SKM-1 treated with dmso at 0.1 percent for 144 hours (cell line): ENCODE data around the gene IFITM10.
"Not testable (repeated sequence)": the region's sequence is repeated elsewhere in the genome, so short reads cannot be mapped to it uniquely, and the experiment has no call there.

Experiments
- DNase-seq: peaks from one replicate; lab custom pipeline; 2025; ENCODE audit not compliant: unreplicated experiment; lab: John Stamatoyannopoulos, UW

Gene IFITM10

DNA sequence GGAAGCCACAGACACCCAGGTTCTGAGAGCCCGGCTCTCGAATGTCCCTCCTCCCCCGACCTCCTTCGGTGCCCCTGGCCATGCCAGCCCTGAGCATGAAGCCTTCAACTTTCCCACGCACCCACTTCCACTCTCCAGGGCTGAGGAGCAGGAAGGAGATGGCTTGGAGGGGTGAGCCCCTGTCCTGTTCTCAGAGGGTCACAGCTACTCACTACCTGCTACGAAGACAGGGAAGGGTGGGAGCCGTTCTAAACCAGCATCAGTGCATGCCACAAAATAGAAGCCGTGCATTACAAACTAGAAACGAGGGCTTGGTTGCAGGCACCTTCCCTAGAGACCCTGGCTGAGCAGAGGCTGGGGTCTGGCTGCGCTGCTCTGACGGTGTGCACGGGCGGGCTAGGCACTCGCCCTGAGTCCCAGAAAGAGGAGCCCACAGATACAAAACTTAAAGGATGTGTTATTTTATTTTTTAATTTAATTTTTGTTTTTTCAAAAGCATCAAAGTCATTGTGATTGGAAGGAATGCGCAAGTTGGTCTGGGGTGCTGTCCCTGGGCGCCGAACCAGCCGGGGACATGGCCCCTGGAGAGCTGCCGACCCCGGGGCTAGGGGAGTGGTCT, 57.6 kb downstream of the IFITM10 start:
- no peak for DNase-seq

DNA sequence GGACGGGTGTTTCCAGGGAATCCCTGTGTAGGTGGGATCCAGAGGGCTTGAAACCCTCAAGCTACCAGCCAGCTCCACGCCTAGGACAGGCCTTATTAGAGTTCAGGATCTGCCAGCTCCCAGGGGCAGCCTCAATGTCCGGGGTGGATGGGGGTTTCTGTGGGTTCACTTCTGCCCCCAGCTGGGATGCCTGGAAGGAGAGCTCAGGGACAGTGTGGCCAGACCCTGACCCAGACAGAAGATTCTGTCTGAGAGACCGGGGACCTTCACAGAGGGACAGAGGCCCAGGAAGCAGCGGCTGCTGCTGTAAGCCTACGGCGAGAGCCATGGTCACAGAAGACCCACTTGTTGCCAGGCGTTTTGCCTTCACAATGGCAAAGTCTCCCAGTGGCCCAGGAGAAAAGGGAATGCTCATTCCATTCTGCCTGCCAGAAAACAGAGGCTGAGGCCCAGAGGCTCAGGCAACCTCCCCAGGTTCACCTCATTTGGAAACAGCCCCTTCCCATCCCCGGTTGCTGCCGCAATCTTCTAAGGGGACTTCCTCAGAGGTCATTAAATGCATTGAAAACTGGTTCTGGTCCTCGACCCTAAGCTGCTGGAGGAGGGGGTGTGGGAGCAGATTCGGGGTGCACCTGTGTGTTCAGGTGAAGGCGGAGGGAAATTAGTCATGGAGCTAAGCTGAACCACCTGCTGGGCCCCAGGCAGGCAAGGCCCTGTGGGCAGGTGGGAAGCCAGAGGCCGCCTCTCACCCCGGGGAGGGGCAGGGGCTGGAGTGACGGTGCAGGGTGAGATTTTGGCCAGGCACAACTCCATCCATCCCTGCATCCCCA, 58.3 kb downstream of the IFITM10 start:
- DNase-seq, result no peak

DNA sequence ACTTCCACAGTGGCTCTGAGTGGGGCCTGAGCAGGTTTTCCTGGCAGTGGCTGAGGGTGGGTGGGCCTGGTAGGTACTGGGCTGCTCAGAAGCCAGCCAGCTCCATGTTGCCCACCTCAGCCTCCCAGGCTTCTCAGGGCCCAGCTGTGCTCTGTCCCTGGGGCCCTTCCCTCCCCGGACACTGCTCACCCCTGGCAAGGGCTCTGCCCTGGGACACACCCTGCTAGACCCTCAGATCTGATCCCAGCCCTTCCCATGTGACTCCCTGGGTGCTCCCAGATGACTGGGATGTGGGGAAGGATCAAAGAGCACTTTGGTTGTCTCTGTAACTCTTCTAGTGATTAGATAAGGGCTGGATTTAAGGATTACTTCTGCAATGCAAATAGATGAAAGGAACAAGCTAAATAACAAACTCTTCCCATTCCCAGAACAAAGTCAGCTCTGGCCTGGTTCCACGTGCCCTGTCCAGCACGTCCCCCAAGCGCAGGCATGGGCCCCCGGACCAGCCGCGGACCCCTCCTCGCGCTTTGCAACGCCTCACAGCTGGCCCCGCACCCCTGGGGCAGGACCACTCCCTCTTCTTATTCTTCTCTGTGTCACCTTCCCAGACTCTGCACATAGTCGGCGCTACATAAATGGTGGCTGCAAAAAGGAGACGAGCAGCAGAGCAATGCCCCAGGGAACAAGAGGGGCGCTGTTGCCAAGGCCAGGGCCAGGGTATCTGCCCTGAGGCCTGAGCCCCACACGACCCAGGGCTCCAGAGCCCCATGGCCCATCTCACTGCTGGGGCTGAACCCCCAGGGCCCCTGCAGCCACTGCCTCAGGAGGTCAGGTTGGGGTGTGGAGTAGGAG, 59.1 kb downstream of the IFITM10 start:
- no peak for DNase-seq

DNA sequence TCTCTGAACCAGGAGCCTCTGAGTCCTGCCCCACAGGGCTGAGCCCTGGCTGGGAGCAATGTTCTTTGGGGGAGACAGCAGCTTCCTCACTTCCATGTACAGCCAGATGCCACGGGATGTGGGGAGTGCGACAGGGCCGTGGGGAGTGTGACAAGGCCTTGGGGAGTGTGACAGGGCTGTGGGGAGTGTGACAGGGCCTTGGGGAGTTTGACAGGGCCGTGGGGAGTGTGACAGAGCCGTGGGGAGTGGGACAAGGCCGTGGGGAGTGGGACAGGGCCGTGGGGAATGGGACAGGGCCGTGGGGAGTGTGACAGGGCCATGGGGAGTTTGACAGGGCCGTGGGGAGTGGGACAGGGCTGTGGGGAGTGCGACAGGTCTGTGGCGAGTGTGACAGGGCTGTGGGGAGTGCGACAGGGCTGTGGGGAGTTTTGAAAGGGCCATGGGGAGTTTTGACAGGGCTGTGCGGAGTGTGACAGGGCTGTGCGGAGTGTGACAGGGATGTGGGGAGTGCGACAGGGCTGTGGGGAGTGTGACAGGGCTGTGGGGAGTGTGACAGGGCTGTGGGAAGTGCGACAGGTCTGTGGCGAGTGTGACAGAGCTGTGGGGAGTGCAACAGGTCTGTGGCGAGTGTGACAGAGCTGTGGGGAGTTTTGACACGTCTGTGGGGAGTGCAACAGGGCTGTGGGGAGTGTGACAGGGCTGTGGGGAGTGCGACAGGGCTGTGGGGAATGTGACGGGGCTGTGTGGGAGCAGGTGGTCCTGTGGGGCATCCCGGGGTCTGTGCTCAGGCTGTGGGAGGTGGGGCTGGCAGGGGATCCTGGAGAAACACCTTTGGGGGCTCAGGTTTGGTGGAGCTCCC, 60.0 kb downstream of the IFITM10 start:
- no peak for DNase-seq

DNA sequence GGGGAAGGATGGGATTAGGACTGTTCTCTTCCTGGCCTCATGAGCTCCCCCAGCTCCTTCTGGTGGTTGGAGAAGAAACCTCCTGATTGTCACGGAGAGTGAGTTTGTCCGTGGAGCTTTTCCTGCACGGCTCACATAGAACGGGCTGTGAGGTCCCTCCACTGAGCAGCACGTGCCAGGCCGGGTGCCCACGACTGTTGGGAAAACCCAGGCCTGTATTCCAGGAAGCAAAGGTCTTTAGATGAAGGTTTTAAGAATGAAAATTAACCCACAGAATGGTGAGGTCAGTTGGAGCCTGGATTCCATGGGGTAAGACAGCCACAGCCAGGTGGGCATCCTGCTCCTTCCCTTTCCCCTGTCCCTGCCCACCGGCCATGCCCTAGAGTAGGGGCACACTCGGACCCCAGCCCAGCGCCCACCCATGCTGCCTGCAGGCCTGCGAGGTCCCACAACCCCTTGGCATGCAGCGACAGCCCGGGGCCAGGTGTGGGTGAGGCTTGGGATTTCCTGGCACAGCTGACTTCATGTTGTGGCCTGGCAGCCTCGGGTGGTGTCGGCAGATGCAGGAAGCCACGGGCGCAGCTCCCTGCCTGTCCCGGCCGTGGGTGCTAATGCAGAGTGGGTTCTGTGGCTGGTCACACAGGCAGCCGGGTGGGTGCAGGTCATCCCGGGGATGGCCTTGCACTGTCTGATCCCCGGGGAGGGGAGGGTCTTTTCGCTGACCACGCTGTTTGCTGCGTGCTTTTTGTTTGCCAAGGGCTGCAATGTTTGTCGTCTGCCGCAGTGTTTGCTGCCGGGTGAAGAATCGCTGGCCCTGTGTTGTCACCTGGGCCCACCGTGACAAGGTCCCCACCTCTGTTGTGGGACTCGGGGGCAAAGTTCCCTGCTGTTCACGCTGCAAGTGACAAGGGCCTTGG, 60.9 kb downstream of the IFITM10 start:
- DNase-seq, result not testable (repeated sequence)

DNA sequence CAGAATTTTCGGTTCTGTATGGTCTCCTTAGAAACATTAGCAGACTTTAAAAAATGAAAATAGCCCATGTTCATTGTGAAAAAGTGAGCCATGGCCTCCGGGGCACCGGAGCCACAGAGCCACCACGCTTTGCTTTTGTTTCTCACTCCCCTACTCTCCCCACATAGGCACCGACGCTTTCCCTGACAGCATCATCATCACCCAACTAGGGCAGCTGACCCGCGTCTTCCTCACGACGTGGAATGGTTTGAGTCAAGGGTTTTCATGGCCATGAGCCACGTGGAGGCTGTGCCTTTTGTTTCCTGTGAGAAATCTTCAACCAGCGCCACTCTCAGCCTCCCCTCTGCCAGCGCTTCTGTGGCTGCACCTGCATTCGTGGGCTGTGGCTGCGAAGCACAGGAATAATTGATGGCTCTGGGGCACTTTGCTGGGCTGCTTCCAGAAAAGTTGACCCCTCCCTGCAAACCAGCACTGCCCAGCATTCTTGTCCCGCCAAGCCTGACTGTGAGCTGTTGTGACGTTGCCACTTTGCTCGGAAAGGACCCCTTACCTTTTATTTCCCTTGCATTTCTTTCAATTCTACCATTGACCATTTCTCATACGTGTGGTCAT, 62.0 kb downstream of the IFITM10 start:
- not testable (repeated sequence) for DNase-seq

DNA sequence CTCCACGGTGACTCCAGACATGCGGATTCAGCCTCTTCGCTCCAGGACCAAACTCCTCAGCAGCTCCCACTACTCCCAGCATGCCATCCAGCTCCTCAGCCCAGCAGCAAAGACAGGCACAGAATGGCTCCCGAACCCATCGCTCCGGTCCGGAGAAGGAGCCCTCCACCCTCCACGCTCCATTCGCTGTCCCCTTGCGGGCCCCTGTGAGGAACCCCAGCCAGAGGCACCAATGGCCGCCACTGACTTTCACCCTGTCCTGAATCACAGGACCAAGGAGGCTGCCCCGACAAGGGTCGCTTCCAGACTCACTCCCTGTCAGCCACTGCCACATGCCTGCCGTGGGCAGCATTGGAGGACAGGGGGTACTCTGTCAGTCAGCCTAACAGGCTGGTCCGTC, 64.2 kb downstream of the IFITM10 start:
- not testable (repeated sequence) for DNase-seq

DNA sequence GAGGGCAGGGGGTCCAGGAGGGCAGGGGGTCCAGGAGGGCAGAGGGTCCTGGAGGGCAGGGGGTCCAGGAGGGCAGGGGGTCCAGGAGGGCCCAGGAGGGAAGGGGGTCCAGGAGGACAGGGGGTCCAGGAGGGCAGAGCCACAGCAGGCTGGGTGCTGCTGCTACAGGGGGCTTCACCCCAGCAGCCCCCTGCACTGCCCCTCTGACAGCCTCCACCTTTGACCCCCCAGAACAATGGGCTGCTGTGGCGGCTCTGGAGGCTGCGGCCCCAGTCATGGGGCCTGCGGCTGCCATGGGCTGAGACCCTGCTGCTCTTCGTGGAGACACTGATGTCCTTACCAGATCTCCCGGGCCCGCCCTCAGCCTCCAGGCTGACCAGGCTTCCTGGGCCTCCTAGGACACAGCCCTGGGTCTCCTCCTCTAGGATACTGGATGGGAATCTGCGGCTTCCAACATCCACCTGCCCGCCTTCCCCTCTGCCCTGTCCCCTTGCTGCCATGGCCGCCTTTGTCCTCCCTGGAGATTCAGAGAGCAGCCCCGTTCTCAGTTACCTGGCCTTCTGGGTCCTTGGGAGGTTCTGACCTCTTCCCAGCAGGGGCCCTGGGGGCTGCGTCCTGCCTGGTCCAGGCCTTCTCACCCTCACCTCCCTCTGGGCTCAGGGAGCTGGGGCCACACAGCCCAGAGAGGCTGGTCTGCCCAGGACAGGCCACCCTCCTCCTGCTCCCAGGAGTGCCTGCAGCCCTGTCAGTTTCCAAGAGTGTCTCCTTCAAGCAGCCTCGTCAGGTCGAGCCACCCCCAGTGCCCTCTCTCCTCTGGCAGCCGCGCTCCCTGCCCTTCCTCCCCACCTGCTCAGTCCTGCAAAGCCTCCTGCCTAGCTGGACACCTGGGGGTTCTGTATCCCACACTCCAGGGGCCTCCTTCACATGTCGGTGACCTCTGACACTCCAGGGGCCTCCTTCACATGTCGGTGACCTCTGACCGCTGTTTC, 65.2 kb downstream of the IFITM10 start:
- not testable (repeated sequence) for DNase-seq

DNA sequence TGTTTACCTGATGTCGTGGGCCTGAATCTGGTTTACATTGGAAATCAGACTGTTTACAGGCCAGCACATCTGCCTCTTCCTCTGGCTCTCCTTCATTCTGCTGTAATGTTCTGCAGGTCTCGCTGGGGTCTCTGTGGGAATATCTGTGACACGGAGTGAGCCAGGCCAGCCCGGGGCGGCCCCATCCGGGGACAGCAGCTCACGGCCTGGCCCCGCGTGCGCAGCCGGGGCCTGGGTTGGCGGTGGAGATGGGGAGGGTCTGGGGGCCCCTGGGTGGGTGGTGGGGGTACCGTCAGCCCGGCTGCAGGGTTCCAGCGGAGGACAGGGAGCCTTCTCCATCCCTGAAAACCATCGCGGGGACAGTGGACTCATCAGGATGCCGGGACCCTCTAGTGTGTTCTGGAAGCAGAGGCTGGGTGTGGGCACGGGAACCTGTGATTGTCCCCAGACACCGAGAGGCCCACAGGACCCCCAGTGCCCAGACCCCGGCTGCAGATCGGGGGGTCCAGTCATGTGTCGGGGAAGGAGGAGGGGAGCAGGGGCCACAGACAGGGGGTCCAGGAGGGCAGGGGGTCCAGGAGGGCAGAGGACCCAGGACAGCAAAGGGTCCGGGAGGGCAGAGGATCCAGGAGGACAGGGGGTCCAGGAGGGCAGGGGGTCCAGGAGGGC, 66.4 kb downstream of the IFITM10 start:
- not testable (repeated sequence) for DNase-seq

DNA sequence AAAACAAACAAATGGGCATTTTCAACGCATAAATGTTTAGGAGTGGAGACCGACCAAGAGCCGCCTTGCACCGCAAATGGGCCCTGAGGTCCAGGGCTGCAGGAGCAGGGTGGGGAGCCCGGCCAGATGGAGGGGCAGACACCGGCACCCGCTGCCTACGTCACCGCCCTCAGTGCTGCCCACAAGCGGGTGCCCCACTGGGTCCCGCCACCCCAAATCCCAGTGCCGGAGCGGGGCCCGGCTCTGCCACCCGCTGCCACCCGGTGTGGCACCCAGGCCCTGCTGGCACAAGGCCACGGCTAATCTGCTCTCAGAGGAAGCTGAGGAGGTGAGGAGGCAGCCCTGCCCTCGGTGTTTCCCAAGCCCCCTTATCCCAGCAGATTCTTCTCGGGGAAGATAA, 67.2 kb downstream of the IFITM10 start:
- DNase-seq, result not testable (repeated sequence)
